Measurements from ENCODE around the gene MDC1. TPM values are rescaled to one million over a fixed set of nuclear protein-coding genes. Genes with fewer than 3 reads are reported as not detected.

The MDC1 gene
- total and polyA plus RNA-seq, 4 experiments from 2014 or later, result 9.8 to 73.5 (median 60.7) TPM; not detected in 1

DNA sequence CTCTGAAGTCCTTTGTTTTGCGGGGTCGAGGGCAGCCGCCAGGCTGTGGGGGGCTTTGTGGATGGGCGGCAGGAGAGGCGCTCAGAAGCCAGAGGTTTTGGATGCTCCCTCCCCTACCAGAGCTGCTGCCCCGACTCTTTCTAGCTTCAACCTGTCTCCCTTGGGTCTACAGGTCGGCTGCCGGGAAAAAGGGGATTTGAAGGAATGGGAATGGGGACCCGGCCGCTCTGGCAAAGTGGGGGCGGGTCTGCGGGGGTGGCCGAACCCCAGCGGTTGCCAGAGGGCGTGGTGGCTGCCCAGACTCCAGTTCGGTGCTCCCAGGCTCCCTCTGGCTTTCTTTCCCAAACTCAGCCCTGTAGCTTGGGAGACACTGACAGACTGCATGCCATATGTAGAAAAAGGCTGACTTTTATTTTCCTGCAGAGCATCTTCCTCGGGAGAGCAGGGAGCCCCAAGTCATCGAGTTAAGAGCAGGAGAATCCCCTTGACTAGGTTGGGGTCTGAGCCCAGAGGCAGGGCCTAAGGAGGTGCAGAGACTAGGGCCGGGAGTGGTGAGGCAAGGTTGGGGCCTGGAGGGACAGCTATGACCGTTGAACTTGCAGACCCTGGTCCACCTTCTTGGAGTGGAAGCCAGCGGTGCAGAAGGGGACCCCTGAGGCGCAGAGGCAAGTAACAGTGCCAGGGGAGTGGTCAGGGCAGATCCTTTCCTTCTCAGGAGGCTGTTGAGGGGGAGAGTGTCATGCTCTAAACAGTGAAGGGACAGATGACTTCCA lies 29.2 kb downstream of the MDC1 start:
- Mint-ChIP-seq H3K27ac (peak overlapping the region; percentile 88 to 99 (median 96)), H3K9me3 (peaks cover 0 to 3% (median 0%) of the 10 kb centered on the region in 8 donors), H3K4me3 (peak overlapping the region; percentile 97 to 100 (median 99)), H3K27me3 (no peaks in the 10 kb centered on the region), H3K4me1 (peaks cover 34 to 64% (median 41%) of the 10 kb centered on the region in 4 donors), H3K36me3 (peaks cover 17 to 36% of the 10 kb centered on the region in 2 donors)
- H3K27ac ChIP-seq (ENCODE audit: low read depth, low read length), result peak overlapping the region; percentile 94
- H3K27me3 ChIP-seq (ENCODE audit: insufficient read depth, low read length), result no peaks in the 10 kb centered on the region
- peaks cover 40% of the 10 kb centered on the region for H3K4me1 ChIP-seq (ENCODE audit: insufficient read depth, low read length)
- no peaks in the 10 kb centered on the region for H3K36me3 ChIP-seq (ENCODE audit: insufficient read depth, low read length)
- no peak for DNase-seq
- ChIA-PET POLR2A (ENCODE audit: partially characterized antibody) (interaction anchor here (0.7 to 47.0 kb wide), 7 partner anchors 2 to 136 kb away, joined by 3 to 1474 read pairs (median 5); partner anchors contain the start of genes C6orf136, DHX16, MDC1 and MRPS18B), CTCF (ENCODE audit: partially characterized antibody) (interaction anchor here (1.2 to 3.7 kb wide), 4 partner anchors 9 to 42 kb away, joined by 3 to 29 read pairs (median 16); partner anchors contain the start of gene MDC1)
- H3K9me3 ChIP-seq (ENCODE audit: control insufficient read depth in 1 of 2, low read length in 2 of 2), result no peaks in the 10 kb centered on the region
- peak overlapping the region; percentile 93 to 100 for H3K4me3 ChIP-seq (ENCODE audit: low read length in 2 of 2)
- intact Hi-C loops (cut with micrococcal nuclease), result loop anchor here (1.0 kb wide), 1 partner anchor 29 kb away; the partner anchor contains the start of gene MDC1

DNA sequence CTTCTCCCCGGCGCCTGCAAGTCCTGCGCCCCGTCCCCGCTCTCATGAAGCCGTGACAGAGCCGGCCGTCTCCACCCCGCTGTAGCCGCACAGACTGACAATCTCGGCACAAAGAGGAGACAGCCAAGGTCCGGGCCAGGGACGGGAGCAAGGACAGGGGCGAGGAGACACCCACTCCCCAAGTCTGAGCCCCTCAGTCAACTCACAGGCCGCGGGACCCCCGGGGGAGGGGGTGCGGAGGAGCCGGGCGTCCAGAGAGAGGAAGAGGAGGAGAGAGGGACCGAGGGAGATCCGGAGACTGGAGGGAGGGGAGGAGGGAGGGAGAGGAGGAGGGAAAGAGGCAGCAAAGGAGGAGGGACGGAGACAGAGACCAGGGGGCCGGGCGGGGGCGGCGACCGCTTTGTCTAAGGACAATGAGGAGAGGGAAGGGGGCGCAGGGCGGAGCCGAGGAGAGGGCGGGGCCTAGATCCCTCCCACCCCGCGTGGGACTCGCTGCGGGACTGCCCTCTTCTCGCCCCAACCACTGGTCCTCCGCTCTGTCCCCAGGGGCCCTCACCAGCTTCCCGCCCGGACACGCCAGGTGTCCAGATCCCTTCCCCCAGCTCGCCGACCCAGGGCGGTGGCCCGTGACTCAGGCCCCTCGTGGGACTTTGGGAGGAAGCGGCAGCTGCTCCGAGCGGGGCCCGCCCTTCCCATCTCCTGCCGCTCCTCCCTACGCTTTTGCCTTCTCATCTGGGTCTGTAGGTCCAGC lies 30.0 kb downstream of the MDC1 start:
- Histone ChIP-seq H3K4me3 (ENCODE audit: low read length in 2 of 2) (peak overlapping the region; percentile 93 to 100), H3K27me3 (ENCODE audit: insufficient read depth, low read length) (no peaks in the 10 kb centered on the region), H3K9me3 (ENCODE audit: control insufficient read depth in 1 of 2, low read length in 2 of 2) (no peaks in the 10 kb centered on the region), H3K36me3 (ENCODE audit: insufficient read depth, low read length) (no peaks in the 10 kb centered on the region), H3K27ac (ENCODE audit: low read depth, low read length) (peak overlapping the region; percentile 94), H3K4me1 (ENCODE audit: insufficient read depth, low read length) (peaks cover 40% of the 10 kb centered on the region)
- H3K36me3 Mint-ChIP-seq, result peaks cover 23 to 43% of the 10 kb centered on the region in 2 donors
- intact Hi-C loops (cut with micrococcal nuclease), result loop anchor here (1.0 kb wide), 1 partner anchor 30 kb away; the partner anchor contains the start of gene MDC1
- peaks cover 32 to 71% (median 40%) of the 10 kb centered on the region in 4 donors for H3K4me1 Mint-ChIP-seq
- ChIA-PET CTCF (ENCODE audit: partially characterized antibody) (interaction anchor here (1.3 to 3.7 kb wide), 3 partner anchors 9 to 36 kb away, joined by 5 to 29 read pairs (median 26); partner anchors contain the start of gene MDC1), POLR2A (ENCODE audit: partially characterized antibody) (interaction anchor here (0.7 to 47.0 kb wide), 6 partner anchors 2 to 136 kb away, joined by 3 to 1474 read pairs (median 16); partner anchors contain the start of genes C6orf136, DHX16, MDC1 and MRPS18B)
- H3K27me3 Mint-ChIP-seq, result no peaks in the 10 kb centered on the region
- peak overlapping the region; percentile 94 to 99 (median 96) for H3K27ac Mint-ChIP-seq
- peak overlapping the region; percentile 97 to 100 (median 99) for H3K4me3 Mint-ChIP-seq
- peaks cover 0 to 3% (median 0%) of the 10 kb centered on the region in 8 donors for H3K9me3 Mint-ChIP-seq
- peak in 4 of 5 donors; percentile 43 to 83 (median 45) for DNase-seq

DNA sequence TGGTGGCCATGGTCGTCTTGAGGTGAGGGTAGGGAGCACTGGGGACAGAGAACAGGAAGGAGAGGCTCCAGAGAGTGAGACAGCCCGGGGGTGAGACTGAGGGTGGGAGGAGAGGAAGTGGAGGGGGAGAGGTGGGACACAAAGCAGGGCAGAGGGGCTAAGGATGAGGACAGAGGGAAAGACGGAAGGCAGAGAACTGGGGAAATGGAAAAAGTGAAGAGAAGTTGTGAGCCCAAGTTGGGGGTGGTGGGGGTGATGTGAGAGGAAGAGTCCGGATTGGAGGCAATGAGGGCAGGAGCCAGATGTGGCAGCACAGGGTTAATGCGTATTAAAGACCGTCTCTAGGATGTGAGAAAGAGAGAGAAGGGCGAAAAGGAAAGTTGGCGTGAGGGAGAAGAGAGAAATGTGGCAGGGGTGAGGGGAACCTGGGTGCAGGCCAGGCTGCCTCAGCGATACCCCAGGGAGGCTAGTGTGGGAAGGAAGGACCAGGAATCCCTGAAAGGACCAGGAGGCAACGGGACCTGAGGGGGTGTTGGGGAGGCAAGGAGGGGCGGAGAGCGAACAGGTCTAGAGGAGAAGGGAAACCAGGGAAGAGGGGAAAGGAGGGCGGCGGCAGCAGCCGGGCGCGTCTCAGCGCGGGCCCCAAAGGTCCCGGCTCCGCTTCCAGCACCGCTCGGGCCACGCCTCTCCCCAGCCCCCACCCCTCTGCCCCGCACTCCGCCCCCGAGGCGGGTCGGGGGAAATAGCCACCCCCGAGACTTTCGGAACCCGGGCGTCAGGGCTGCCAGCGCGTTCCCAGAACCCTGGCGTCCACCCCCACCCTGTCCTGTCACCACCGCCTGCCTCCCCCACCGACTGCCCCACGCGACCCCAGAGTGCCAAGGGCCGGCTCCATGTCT lies 30.8 kb downstream of the MDC1 start, which contains the start of gene PPP1R18:
PPP1R18 (minus strand) TSS at position 637 of the 899 bp plus-strand sequence; CDS start at position 10, 627 bp downstream.
- peaks cover 29 to 49% of the 10 kb centered on the region in 2 donors for H3K36me3 Mint-ChIP-seq
- peak; percentile 64 to 84 (median 70) for DNase-seq
- Histone ChIP-seq H3K36me3 (ENCODE audit: insufficient read depth, low read length) (no peaks in the 10 kb centered on the region), H3K9me3 (ENCODE audit: control insufficient read depth in 1 of 2, low read length in 2 of 2) (no peaks in the 10 kb centered on the region), H3K27ac (ENCODE audit: low read depth, low read length) (peak within 1 kb of the TSS; percentile 94), H3K4me1 (ENCODE audit: insufficient read depth, low read length) (peaks cover 43% of the 10 kb centered on the region), H3K27me3 (ENCODE audit: insufficient read depth, low read length) (no peaks in the 10 kb centered on the region), H3K4me3 (ENCODE audit: low read length in 2 of 2) (peak within 1 kb of the TSS; percentile 93 to 100)
- CTCF ChIA-PET (ENCODE audit: partially characterized antibody), result interaction anchor here (1.7 to 19.9 kb wide), 2 partner anchors 18 to 41 kb away, joined by 4 to 865 read pairs; partner anchors contain the start of genes MDC1 and TUBB
- H3K9me3 Mint-ChIP-seq, result peaks cover 0 to 3% (median 0%) of the 10 kb centered on the region in 8 donors
- intact Hi-C loops (cut with micrococcal nuclease), result no loop called here
- H3K27ac Mint-ChIP-seq, result peak within 1 kb of the TSS; percentile 94 to 99 (median 96)
- peak within 1 kb of the TSS; percentile 97 to 100 (median 99) for H3K4me3 Mint-ChIP-seq
- H3K27me3 Mint-ChIP-seq, result no peaks in the 10 kb centered on the region
- peaks cover 30 to 75% (median 39%) of the 10 kb centered on the region in 4 donors for H3K4me1 Mint-ChIP-seq
- POLR2A ChIA-PET (ENCODE audit: partially characterized antibody), result interaction anchor here (1.3 to 29.9 kb wide), 3 partner anchors 24 to 72 kb away, joined by 5 to 1474 read pairs (median 89); partner anchors contain the start of genes MDC1, MRPS18B, NRM and PPP1R10

DNA sequence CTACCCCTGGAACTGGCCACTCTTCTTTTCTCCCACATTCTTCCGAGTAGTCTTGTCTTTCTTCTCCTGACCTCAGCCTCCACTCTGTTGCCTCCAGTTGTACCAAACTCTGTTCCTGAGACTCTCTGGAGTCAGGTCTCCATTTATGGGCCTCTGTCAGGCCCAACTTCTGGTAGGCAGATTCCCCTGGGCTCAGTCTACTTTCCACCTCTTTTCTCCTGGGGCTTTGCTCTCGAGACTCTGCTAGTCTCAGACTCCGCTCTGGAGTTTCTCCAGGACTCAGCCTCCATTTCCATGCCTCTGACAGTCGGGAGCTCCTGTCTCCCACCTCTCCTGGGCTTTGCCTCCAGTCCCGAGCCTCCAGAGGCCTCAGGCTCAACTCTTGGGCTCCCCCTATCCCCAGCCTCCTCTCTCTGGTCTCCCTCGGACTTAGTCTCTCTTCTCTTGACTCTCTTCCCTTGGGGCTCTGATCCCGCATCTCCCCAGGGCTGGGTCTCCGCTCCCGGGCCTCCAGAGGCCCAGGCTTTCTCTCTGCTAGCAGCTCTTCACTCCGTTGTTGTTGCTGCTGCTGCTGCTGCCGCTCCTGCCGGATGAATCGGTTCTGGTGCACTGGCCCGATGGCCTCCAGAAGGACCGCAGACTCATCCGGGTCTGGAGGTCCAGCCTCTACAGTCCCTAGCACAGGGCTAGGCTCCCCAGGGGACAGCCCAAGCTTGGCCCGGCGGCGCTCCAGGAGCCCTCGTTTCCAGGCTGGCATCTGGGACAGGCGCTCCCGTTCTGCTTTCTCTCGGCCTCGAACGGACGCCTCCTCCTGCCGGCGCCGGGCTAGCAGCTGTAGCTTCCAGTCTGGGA lies 31.7 kb downstream of the MDC1 start:
- peaks cover 45% of the 10 kb centered on the region for H3K4me1 ChIP-seq (ENCODE audit: insufficient read depth, low read length)
- intact Hi-C loops (cut with micrococcal nuclease), result no loop called here
- peak overlapping the region; percentile 93 to 100 for H3K4me3 ChIP-seq (ENCODE audit: low read length in 2 of 2)
- no peaks in the 10 kb centered on the region for H3K9me3 ChIP-seq (ENCODE audit: control insufficient read depth in 1 of 2, low read length in 2 of 2)
- no peaks in the 10 kb centered on the region for H3K27me3 Mint-ChIP-seq
- no peak for DNase-seq
- H3K27ac Mint-ChIP-seq, result peak overlapping the region; percentile 94 to 99 (median 96)
- no peaks in the 10 kb centered on the region for H3K27me3 ChIP-seq (ENCODE audit: insufficient read depth, low read length)
- peaks cover 33 to 50% of the 10 kb centered on the region in 2 donors for H3K36me3 Mint-ChIP-seq
- ChIA-PET POLR2A (ENCODE audit: partially characterized antibody) (interaction anchor here (0.6 to 29.9 kb wide), 6 partner anchors 13 to 192 kb away, joined by 3 to 1474 read pairs (median 8); partner anchors contain the start of genes DHX16, MDC1, MRPS18B and NRM), CTCF (ENCODE audit: partially characterized antibody) (interaction anchor here (1.1 to 19.9 kb wide), 5 partner anchors 18 to 144 kb away, joined by 3 to 865 read pairs (median 4); partner anchors contain the start of genes MDC1 and TUBB)
- H3K4me3 Mint-ChIP-seq, result peak overlapping the region; percentile 97 to 100 (median 99)
- peak overlapping the region; percentile 94 for H3K27ac ChIP-seq (ENCODE audit: low read depth, low read length)
- no peaks in the 10 kb centered on the region for H3K36me3 ChIP-seq (ENCODE audit: insufficient read depth, low read length)
- peaks cover 29 to 75% (median 39%) of the 10 kb centered on the region in 4 donors for H3K4me1 Mint-ChIP-seq
- peaks cover 0 to 3% (median 0%) of the 10 kb centered on the region in 8 donors for H3K9me3 Mint-ChIP-seq

DNA sequence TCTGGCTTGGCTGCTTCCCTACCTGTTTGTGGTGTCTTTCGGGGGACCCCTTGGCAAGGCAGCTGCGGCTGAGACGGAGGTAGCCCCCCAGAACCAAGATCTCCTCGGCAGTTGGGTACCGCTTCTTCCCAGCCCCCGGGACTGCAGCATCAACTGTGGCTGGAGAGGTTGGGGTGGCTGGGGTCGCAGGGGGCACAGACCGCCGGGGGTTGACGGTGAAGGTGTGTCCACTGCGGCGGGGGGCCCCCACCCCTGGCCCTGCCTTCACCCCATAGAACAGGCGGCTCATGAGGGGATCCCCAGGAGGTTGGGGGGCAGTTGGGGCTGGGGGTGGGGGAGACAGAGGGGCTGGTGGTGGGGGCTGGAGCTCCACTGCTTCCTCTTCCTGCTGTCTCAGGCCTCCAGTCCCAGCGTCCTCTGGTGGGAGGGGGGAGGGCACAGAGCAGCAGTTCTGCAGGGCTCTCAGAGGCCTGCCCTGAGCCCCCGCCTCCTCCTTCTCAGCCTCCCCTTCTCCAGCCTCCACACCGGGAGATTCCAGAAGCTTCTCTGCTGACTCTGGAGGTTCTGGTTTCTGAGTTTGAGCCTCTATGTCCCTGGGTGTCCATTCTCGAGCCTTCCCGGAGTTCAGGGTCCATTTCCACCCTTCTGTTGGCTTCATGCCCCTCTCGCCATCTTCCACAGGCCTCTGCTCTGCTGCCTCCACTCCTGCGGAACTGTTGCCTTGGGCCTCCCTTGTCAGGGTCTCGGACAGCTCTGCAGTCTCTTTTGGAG lies 32.5 kb downstream of the MDC1 start:
- ChIA-PET CTCF (ENCODE audit: partially characterized antibody) (interaction anchor here (0.7 to 19.9 kb wide), 6 partner anchors 9 to 144 kb away, joined by 3 to 865 read pairs (median 4); partner anchors contain the start of genes MDC1 and TUBB), POLR2A (ENCODE audit: partially characterized antibody) (interaction anchor here (0.6 to 29.9 kb wide), 8 partner anchors 12 to 670 kb away, joined by 3 to 1474 read pairs (median 5); partner anchors contain the start of genes DHX16, MDC1, MRPS18B and NRM)
- Histone ChIP-seq H3K4me3 (ENCODE audit: low read length in 2 of 2) (peak overlapping the region; percentile 93 to 100), H3K36me3 (ENCODE audit: insufficient read depth, low read length) (peaks cover 5% of the 10 kb centered on the region), H3K27ac (ENCODE audit: low read depth, low read length) (peak overlapping the region; percentile 94), H3K9me3 (ENCODE audit: control insufficient read depth in 1 of 2, low read length in 2 of 2) (no peaks in the 10 kb centered on the region), H3K4me1 (ENCODE audit: insufficient read depth, low read length) (peaks cover 45% of the 10 kb centered on the region), H3K27me3 (ENCODE audit: insufficient read depth, low read length) (no peaks in the 10 kb centered on the region)
- Mint-ChIP-seq H3K27ac (peak overlapping the region; percentile 96 to 99 (median 98)), H3K27me3 (no peaks in the 10 kb centered on the region), H3K36me3 (peaks cover 41 to 58% of the 10 kb centered on the region in 2 donors), H3K4me3 (peak overlapping the region; percentile 97 to 100 (median 99)), H3K4me1 (peaks cover 27 to 75% (median 38%) of the 10 kb centered on the region in 4 donors), H3K9me3 (peaks cover 0 to 3% (median 0%) of the 10 kb centered on the region in 8 donors)
- intact Hi-C loops (cut with micrococcal nuclease), result no loop called here
- DNase-seq, result peak in 1 of 5 donors; percentile 70

Measured in CD4-positive, alpha-beta memory T cell (primary cell).